K562 (cell line): ENCODE results near the gene SLC2A9. TPM values are rescaled to one million over a fixed set of nuclear protein-coding genes. Genes with fewer than 3 reads are reported as not detected.

Experiments
- ATAC-seq: fragments of 200-7000 bp; cut with Tn5 transposase; 3 replicates; pipeline ENCODE4 v1.9.1; 2020; ENCODE audit warnings: moderate library complexity
- BruUV-seq: library from RNA; stranded (reverse); fragments of 400-500 nt; replicated peaks from 2 replicates; lab custom pipeline; 2021; lab: Mats Ljungman, UMichigan
- CTCF ChIA-PET: fragments of 300-600 bp; formaldehyde crosslinking; extraction: SDS; loops from one replicate; lab custom pipeline; 2021; ENCODE audit warnings: low intra/inter-chr PET ratio; lab: Yijun Ruan, JAX
- POLR2A ChIA-PET: fragments of 300-600, 350-650 bp; sonication (Branson Sonifier 250); formaldehyde crosslinking; extraction: SDS; loops from one replicate; lab custom pipeline; 2021; ENCODE audit warnings: antibody characterized with exemption, inconsistent platforms; lab: Yijun Ruan, JAX
- DNase-seq, 4 experiments: peaks; one replicate each; pipeline versions ENCODE4 v3.0.0 to v3.0.0-alpha.2; 2011 to 2018; ENCODE audit warnings: low spot score in 3 of 4, mixed read lengths in 3 of 4; ENCODE audit errors: extremely low read depth in 1 of 4
- FAIRE-seq: peaks from 2 replicates; lab custom pipeline; 2011; peaks lifted over from hg19 to GRCh38; lab: Jason Lieb, UNC
- H2AFZ ChIP-seq: 2 replicates; pipeline ENCODE4 v1.6.0; 2011; ENCODE audit warnings: low read depth, low read length, control low read depth, inconsistent platforms
- H3K27ac ChIP-seq: fragments of 200-600 bp; 3 replicates; pipeline ENCODE4 v1.8.0; 2011; ENCODE audit warnings: low read depth, mild to moderate bottlenecking, control low read depth, inconsistent platforms, low read length, moderate library complexity, mixed read lengths; ENCODE audit errors: extremely low read depth
- H3K27me3 ChIP-seq, 2 experiments: fragments of 300-600 bp in 1 of 2; 2 replicates in 1 of 2; 3 replicates in 1 of 2; pipeline versions ENCODE4 v1.6.0 to v1.8.0; 2011; ENCODE audit warnings: inconsistent platforms in 2 of 2, low read length in 2 of 2, mild to moderate bottlenecking in 1 of 2, mixed read lengths in 1 of 2, moderate library complexity in 1 of 2; ENCODE audit not compliant: control insufficient read depth in 2 of 2, insufficient read depth in 2 of 2
- H3K36me3 ChIP-seq: fragments of 300-600 bp; 3 replicates; pipeline ENCODE4 v1.8.0; 2011; ENCODE audit warnings: mild to moderate bottlenecking, low read length, inconsistent platforms; ENCODE audit not compliant: control insufficient read depth, insufficient read depth
- H3K4me1 ChIP-seq, 2 experiments: fragments of 200-600 bp in 1 of 2; replicated peaks in 1 of 2; 2 replicates in 1 of 2; 3 replicates in 1 of 2; pipeline versions ENCODE4 v1.5.1 to v1.8.0; 2011; ENCODE audit warnings: inconsistent platforms in 2 of 2, low read length in 2 of 2, mild to moderate bottlenecking in 1 of 2, mixed read lengths in 1 of 2, moderate library complexity in 1 of 2; ENCODE audit not compliant: control insufficient read depth in 2 of 2, insufficient read depth in 2 of 2
- H3K4me2 ChIP-seq: 2 replicates; pipeline ENCODE4 v1.6.1; 2011; ENCODE audit warnings: low read length, control low read depth, inconsistent platforms, mixed read lengths; ENCODE audit not compliant: insufficient read depth
- H3K4me3 ChIP-seq: fragments of 200-600 bp; sonication (generic), shearing (Covaris generic); 2 replicates; pipeline ENCODE4 v1.5.1; 2016; ENCODE audit warnings: control low read depth, inconsistent platforms
- H3K79me2 ChIP-seq: fragments of 200-600 bp; 3 replicates; pipeline ENCODE4 v1.8.0; 2011; ENCODE audit warnings: low read length, inconsistent platforms; ENCODE audit not compliant: control insufficient read depth, insufficient read depth
- H3K9ac ChIP-seq, 2 experiments: 2 replicates each; pipeline versions ENCODE4 v1.6.0 to v1.6.1; 2011; ENCODE audit warnings: low read depth in 2 of 2, low read length in 2 of 2, control low read depth in 1 of 2, inconsistent platforms in 1 of 2, mild to moderate bottlenecking in 1 of 2, mixed read lengths in 1 of 2; ENCODE audit not compliant: insufficient read depth in 1 of 2
- H3K9me1 ChIP-seq: one replicate; pipeline ENCODE4 v1.6.0; 2011; ENCODE audit warnings: inconsistent platforms, mild to moderate bottlenecking, low read length, moderate library complexity; ENCODE audit not compliant: control insufficient read depth, insufficient read depth
- H3K9me3 ChIP-seq: replicated peaks from 2 replicates; pipeline ENCODE4 v1.5.1; 2011; ENCODE audit warnings: low read depth, low read length, inconsistent platforms; ENCODE audit not compliant: control insufficient read depth, insufficient read depth
- H4K20me1 ChIP-seq: replicated peaks from 2 replicates; pipeline ENCODE4 v1.6.1; 2011; ENCODE audit warnings: low read length, inconsistent platforms, mixed read lengths; ENCODE audit not compliant: control insufficient read depth, insufficient read depth
- NFYB ChIP-seq: IDR thresholded peaks from 2 replicates; pipeline ENCODE4 v1.6.1; 2011; ENCODE audit warnings: mild to moderate bottlenecking, moderate library complexity; ENCODE audit not compliant: insufficient read length; ENCODE audit errors: extremely low read depth
- TAL1 ChIP-seq: fragments of 450-650 bp; IDR thresholded peaks from 2 replicates; pipeline ENCODE4 v1.6.1; 2016; ENCODE audit warnings: mild to moderate bottlenecking
- ZC3H4 ChIP-seq: sonication (generic); formaldehyde crosslinking; IDR thresholded peaks from 2 replicates; pipeline ENCODE4 v1.9.0; 2021; ENCODE audit warnings: missing genetic modification reagents, borderline replicate concordance
- WGBS: fragments of 100-300 bp; shearing (Covaris generic); methylation state at CpG from one replicate; pipeline ENCODE4 v1.1.6; 2016; ENCODE audit warnings: low coverage, mixed read lengths; ENCODE audit not compliant: insufficient coverage; ENCODE audit errors: missing lambda C conversion rate; 5-methylcytosine and 5-hydroxymethylcytosine counted together
- in situ Hi-C: fragments of 300-500 bp; cut with MboI; formaldehyde crosslinking; loops from 4 replicates; pipeline ENCODE4 v1.15.0; 2018; ENCODE audit warnings: inconsistent platforms, mixed read lengths
- intact Hi-C: fragments of 100-400 bp; cut with micrococcal nuclease; formaldehyde crosslinking; loops from 2 replicates; pipeline ENCODE4 v1.14.2; 2022
- polyA plus RNA-seq, 8 experiments: library from polyadenylated mRNA; depleted of rRNA in 4 of 8; stranded (reverse) in 5 of 8; unstranded in 3 of 8; fragments of >200 nt; fragmentation: Nextera tagmentation in 2 of 8; fragmentation: Illumina TruSeq in 1 of 8; extraction: Ambion mirVana in 2 of 8; extraction: Trizol in 1 of 8; gene quantifications; 2 replicates each; pipeline versions ENCODE4 v1.2.1 to v1.2.3, GENCODE V29; 2011 to 2014; ENCODE audit warnings: inconsistent platforms in 1 of 8, missing spikeins in 1 of 8
- total RNA-seq, 7 experiments: library from RNA; depleted of rRNA in 6 of 7; stranded (reverse); fragments of >200 nt in 6 of 7; fragmentation: Illumina TruSeq in 2 of 7; extraction: Trizol in 2 of 7; gene quantifications; 2 replicates each; pipeline versions ENCODE4 v1.2.1 to v1.2.3, GENCODE V29; 2011 to 2021; ENCODE audit warnings: low replicate concordance in 1 of 7
- TF ChIP-seq, protein P1 (sequence below): sonication (generic); formaldehyde crosslinking; IDR thresholded peaks from 2 replicates; pipeline ENCODE4 v1.8.0; 2023; ENCODE audit warnings: missing genetic modification reagents, mild to moderate bottlenecking, borderline replicate concordance
- TF ChIP-seq, protein P2 (sequence below), 2 experiments: fragments of 200-800 bp in 1 of 2; sonication (Bioruptor generic) in 1 of 2; sonication (generic) in 1 of 2; formaldehyde crosslinking in 1 of 2; IDR thresholded peaks in 1 of 2; conservative IDR thresholded peaks in 1 of 2; 2 replicates each; pipeline versions ENCODE4 v1.5.0 to v1.6.1; 2016 to 2020; ENCODE audit warnings: missing compliant biosample characterization in 1 of 2, missing genetic modification characterization in 1 of 2, missing genetic modification reagents in 1 of 2
- TF ChIP-seq, protein P3 (sequence below): conservative IDR thresholded peaks from 2 replicates; pipeline ENCODE4 v1.6.1; 2011; ENCODE audit warnings: low read depth, mild to moderate bottlenecking, low read length; ENCODE audit not compliant: control insufficient read depth

Gene SLC2A9
- total and polyA plus RNA-seq, 9 of the 15 experiments (the other 6 are each of a cell fraction or from before 2014, with no cell fraction given), result 0.15 to 1.9 (median 0.76) TPM

DNA sequence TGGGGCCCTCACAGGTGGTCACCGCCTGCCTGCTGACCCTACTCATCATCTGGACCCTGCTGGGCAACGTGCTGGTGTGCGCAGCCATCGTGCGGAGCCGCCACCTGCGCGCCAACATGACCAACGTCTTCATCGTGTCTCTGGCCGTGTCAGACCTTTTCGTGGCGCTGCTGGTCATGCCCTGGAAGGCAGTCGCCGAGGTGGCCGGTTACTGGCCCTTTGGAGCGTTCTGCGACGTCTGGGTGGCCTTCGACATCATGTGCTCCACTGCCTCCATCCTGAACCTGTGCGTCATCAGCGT is 239.2 kb downstream of the SLC2A9 start:
- no peaks in the 10 kb centered on the region for H3K4me1 ChIP-seq
- H3K9me1 ChIP-seq, result peaks cover 2% of the 10 kb centered on the region
- H3K36me3 ChIP-seq, result no peaks in the 10 kb centered on the region
- no peak overlapping the region for H3K4me2 ChIP-seq
- ATAC-seq, result no peak
- no peak for FAIRE-seq
- TF ChIP-seq NFYB (no peak), ZC3H4 (CRISPR knock-in tag) (no peak), TAL1 (no peak)
- TF ChIP-seq, protein P1, sequence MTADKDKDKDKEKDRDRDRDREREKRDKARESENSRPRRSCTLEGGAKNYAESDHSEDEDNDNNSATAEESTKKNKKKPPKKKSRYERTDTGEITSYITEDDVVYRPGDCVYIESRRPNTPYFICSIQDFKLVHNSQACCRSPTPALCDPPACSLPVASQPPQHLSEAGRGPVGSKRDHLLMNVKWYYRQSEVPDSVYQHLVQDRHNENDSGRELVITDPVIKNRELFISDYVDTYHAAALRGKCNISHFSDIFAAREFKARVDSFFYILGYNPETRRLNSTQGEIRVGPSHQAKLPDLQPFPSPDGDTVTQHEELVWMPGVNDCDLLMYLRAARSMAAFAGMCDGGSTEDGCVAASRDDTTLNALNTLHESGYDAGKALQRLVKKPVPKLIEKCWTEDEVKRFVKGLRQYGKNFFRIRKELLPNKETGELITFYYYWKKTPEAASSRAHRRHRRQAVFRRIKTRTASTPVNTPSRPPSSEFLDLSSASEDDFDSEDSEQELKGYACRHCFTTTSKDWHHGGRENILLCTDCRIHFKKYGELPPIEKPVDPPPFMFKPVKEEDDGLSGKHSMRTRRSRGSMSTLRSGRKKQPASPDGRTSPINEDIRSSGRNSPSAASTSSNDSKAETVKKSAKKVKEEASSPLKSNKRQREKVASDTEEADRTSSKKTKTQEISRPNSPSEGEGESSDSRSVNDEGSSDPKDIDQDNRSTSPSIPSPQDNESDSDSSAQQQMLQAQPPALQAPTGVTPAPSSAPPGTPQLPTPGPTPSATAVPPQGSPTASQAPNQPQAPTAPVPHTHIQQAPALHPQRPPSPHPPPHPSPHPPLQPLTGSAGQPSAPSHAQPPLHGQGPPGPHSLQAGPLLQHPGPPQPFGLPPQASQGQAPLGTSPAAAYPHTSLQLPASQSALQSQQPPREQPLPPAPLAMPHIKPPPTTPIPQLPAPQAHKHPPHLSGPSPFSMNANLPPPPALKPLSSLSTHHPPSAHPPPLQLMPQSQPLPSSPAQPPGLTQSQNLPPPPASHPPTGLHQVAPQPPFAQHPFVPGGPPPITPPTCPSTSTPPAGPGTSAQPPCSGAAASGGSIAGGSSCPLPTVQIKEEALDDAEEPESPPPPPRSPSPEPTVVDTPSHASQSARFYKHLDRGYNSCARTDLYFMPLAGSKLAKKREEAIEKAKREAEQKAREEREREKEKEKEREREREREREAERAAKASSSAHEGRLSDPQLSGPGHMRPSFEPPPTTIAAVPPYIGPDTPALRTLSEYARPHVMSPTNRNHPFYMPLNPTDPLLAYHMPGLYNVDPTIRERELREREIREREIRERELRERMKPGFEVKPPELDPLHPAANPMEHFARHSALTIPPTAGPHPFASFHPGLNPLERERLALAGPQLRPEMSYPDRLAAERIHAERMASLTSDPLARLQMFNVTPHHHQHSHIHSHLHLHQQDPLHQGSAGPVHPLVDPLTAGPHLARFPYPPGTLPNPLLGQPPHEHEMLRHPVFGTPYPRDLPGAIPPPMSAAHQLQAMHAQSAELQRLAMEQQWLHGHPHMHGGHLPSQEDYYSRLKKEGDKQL (CRISPR knock-in tag), result no peak
- TF ChIP-seq, protein P2, sequence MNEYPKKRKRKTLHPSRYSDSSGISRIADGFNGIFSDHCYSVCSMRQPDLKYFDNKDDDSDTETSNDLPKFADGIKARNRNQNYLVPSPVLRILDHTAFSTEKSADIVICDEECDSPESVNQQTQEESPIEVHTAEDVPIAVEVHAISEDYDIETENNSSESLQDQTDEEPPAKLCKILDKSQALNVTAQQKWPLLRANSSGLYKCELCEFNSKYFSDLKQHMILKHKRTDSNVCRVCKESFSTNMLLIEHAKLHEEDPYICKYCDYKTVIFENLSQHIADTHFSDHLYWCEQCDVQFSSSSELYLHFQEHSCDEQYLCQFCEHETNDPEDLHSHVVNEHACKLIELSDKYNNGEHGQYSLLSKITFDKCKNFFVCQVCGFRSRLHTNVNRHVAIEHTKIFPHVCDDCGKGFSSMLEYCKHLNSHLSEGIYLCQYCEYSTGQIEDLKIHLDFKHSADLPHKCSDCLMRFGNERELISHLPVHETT (CRISPR knock-in tag; conservative IDR thresholded peaks at IDR 0.05 in 1 of 2, IDR thresholded peaks at IDR 0.05 in 1 of 2), result no peak
- TF ChIP-seq, protein P3, sequence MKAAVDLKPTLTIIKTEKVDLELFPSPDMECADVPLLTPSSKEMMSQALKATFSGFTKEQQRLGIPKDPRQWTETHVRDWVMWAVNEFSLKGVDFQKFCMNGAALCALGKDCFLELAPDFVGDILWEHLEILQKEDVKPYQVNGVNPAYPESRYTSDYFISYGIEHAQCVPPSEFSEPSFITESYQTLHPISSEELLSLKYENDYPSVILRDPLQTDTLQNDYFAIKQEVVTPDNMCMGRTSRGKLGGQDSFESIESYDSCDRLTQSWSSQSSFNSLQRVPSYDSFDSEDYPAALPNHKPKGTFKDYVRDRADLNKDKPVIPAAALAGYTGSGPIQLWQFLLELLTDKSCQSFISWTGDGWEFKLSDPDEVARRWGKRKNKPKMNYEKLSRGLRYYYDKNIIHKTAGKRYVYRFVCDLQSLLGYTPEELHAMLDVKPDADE, result no peak
- in situ Hi-C loops, result no loop called here
- H4K20me1 ChIP-seq, result no peaks in the 10 kb centered on the region
- intact Hi-C loops, result no loop called here
- WGBS, result 11% methylated on average over 14 of the region's 22 CpGs
- no peak overlapping the region for H2AFZ ChIP-seq
- ChIA-PET POLR2A (no interaction called here), CTCF (no interaction called here)
- no peaks in the 10 kb centered on the region for H3K79me2 ChIP-seq
- H3K4me3 ChIP-seq, result no peak overlapping the region
- DNase-seq, result no peak
- H3K9ac ChIP-seq, result no peak overlapping the region
- peaks cover 0 to 20% of the 10 kb centered on the region in 2 experiments; a peak in 1 of 5 replicates for H3K27me3 ChIP-seq
- no peaks in the 10 kb centered on the region for H3K9me3 ChIP-seq
- H3K27ac ChIP-seq, result no peak overlapping the region
- no TSS peak for BruUV-seq
